NCI-H2227 treated with DMSO at 0.1 percent for 48 hours (cell line): ENCODE data around the gene KIF5C.
"Not testable (repeated sequence)": the region's sequence is repeated elsewhere in the genome, so short reads cannot be mapped to it uniquely, and the experiment has no call there.

Experiments used
- DNase-seq: peaks from one replicate; lab custom pipeline; 2025; lab: John Stamatoyannopoulos, UW

The KIF5C gene

DNA sequence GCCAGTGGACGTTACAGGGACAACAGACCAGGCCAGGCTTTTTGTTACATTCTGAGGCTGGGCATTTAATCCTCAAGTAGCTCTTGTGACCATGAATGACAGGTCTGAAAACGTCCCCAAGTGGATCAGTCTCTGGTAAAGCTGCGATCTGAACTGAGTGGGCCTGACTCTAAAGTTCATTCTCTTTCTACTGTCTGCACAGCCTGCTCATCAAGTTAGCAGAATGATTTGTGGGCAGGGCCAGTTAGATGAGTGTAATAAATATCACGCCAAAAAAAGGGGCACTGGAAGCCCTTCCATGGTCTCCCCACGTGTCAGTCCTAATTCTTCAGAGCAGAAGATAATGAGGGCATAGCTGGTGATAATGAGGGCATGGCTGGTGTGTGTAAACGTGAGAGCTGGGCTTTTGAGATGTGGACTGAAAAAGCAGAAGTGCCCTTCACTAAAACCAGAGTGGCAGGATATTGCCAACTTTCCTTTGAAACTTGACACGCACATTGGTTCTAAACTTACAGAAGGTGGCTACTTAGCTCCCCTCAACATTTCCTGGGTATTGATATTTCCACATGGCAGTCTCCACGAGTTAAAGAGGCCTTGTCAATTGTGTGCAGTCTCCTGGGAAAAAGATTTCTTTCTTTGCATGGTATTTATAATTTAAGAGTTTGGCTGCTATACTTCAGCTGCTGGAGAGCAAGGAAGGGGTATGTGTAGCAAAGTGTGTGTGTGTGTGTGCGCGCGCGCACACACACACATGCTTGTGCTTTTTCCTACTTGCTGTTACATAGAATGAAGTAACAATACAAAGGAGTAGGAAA is 90.8 kb downstream of the KIF5C start:
- DNase-seq: no peak

DNA sequence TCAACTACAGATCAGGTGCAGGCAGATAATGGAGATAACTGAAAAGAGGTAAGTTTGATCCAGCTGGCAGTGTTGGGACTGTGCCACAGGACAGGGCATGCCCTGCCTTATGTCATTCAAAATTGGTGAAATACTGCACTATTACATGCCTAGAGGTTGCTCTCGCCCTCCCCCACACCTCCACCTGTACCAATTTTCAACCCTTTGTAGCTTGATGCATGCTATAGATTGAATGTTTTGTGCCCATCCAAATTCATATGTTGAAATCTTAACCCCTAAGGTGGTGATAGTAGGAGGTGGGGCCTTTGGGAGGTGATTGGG is 91.4 kb downstream of the KIF5C start:
- no peak for DNase-seq

DNA sequence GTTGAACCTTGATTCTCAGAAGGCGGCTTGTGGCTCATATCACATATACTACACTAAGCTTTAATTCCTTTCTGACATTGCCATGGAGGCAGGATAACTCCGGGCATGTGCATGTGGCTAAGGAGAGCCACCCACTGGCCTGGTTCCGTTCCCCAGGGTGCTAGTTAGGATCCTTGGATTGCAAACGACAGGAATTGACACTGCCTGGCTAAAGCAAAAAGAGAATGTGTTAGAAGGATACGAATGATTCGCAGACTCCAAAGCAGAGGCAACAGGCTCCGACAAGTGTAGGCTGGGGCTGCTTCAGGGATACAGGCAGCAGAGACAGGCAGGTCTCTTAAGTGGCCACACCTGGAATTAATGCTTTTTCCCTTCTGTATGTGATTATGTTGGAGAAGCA is 92.0 kb downstream of the KIF5C start:
- no peak for DNase-seq

DNA sequence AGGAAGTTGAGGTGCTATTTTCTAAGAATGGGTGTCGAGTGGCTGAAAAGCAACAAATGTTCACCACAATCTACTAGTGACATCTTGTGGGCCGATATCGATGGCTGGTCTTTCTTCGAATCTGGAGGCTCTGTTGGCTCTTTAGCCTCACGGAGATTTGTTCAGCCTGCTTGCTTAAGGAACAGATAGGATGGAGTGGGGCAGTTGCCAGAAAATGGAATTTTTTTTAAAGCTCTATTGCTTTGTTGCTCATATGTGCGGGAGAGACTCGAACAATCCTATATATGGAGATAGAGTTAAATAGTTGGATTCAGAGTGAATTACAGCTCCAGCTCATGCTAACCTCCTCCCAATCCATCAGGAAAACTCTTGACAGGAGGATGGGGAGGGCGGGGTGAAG is 92.6 kb downstream of the KIF5C start:
- no peak for DNase-seq

DNA sequence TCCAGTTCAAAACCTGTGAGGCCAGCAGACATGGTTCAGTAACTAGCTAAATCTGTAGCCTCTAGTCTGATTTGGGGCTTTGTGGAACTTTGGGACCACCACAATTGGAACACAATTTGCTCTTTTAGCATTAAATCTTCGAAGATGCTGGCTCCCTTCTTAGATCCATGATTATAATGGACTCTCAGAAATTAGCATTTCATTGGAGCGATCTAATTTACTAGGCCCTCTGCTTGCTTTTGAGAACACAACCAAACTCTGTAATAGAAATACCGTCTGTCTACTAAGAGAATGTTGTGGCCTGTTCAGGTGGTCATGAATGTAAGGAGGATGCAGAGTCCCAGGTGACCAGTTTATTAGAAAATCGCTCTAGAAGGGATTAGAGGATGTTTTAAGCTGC is 93.3 kb downstream of the KIF5C start:
- no peak for DNase-seq

DNA sequence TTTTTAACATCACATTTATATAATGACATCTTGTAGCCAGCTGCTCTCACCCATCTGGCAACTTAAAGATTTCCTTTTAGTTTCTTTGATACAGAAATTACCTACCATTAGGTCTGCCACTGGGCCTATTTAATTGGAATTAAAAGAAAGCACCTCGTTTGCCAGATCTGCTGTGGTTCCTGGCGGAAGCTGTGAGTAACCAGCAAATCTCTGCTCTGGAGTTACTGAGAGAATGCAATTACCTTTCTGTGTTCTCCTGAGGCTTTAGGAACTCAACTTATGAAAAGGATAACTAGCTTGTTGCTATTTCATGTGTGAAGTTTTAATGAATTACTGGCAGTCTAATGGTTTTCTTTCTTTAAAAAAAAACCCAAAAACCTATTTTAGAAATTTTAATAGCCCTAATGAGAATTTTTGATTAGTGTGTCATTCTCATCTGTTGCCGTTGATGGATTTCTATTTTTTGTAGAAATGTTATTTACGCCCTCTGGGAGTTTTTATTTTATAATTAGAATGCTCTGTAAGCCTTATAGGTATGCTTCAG is 93.8 kb downstream of the KIF5C start:
- DNase-seq: no peak

DNA sequence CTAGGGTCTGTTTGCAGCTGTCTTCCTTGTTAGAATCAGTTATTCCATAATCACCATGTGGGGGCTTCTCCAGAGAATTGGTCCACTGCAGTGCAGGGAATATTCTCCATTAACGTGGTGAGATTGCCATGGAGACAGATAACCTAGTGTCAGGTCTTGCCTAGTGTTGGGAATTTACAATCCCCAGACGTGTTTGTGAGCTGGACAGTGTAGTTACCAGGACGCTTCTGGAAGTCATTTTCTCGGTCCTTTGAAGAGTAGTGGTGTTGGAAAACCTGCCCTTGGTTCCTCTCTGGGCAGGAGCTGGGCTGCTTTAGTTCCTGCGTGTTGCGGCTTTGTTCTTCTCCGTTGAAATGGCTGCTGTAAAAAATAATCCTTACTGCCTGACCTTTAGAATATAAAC is 94.6 kb downstream of the KIF5C start:
- peak; percentile 50 for DNase-seq

DNA sequence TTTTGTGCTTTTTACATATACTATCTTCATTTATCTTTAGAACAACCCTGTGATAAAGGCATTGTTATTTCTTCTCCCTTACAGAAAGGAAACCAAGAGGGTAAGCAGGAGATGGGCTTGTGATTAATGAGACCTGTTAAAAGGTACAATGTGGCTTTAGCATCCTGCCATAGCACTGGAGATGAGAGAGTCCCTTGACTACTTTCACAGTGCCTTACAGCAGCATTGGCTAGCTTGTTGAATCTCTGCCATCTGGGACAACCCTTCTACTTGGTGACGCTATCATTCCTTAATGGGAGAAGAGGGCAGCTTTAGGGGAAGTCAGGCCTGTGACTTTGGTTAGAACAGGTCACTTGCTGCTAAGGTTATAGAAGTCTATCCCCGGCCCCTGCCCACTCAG is 95.4 kb downstream of the KIF5C start:
- no peak for DNase-seq

DNA sequence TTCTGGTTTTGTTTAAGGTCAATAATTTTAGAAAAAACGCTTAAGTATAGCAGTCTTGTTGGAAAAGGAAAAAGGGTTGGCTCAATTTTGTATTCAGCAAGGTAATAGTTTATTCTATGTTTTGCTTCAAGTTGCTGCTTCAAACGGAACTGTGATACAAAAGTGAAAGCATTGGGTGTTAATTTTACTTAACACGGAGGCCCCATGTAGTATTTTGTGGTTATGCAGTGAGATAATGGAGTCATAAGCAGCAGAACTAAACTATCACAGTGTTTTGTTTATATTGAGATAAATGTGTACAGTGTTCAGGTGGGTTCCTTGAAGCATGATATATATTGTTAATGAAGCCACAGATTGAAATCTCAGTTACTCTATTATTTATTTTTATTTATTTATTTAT is 96.5 kb downstream of the KIF5C start:
- no peak for DNase-seq

DNA sequence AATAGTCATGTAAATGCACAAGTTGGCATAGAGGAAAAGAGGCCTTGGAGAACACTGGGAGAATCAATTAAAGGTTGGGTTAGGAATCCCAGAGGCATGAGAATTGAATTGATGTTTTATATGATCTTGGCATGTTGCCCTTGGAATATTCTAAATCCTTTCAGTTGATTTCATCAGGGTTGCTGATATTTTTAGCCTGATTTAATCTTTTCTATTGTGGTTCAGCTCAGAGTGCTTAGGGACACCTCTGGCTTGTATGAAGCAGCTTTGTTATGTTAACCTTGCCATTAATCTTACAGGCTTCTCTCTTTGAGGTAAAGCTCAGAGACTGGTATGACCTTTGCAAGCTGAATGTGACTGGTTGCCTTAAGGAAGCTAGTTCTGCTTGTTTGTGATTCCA is 99.1 kb downstream of the KIF5C start:
- DNase-seq: no peak

DNA sequence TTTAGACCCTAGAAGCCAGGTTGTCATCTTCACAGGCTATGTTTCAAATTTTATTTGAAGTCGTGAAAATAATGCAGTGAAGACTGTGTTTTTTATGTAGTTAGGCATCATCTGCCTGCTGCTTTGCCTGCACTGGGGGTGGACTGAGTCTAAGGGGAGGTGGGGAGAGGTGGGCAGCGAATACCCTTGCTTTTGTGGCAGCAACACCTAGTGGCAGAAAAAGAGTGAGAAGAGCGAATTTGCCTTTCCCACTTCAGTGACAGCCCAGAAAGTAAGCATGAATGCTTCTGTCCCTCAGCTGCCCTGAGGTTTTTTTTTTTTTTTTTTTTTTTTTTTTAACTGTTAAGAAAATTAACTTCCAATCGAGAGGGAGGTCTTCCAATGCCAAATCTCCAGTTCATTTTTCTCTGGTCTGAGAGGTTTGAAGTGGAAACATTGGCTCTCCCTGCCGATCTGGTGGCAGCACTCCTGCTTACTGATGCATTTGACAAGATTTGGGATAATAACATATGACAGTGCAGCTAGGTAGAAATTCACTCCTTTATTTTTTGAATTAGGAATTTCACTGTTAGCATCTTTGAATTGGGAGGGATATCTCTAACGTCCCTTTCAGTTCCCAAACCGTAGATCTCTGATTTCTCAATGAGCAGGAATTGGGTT is 103.1 kb downstream of the KIF5C start:
- peak; percentile 19 for DNase-seq

DNA sequence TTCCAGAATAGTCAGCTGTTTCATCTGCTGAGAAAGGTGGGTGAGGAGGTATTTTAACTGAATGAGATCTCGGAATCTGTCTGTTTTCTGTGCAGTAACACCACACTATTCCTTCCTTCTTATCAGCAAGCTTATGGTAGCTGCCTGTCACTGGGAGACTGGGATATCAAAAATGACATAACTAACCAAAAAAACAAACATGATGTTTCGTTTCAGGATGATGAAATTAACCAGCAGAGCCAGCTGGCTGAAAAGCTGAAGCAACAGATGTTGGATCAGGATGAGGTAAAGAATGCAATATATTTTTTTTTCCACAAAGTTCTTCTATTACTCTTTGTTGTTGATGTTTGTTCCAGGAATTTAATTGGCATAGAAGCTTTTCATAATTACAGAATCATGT is 103.7 kb downstream of the KIF5C start:
- no peak for DNase-seq

DNA sequence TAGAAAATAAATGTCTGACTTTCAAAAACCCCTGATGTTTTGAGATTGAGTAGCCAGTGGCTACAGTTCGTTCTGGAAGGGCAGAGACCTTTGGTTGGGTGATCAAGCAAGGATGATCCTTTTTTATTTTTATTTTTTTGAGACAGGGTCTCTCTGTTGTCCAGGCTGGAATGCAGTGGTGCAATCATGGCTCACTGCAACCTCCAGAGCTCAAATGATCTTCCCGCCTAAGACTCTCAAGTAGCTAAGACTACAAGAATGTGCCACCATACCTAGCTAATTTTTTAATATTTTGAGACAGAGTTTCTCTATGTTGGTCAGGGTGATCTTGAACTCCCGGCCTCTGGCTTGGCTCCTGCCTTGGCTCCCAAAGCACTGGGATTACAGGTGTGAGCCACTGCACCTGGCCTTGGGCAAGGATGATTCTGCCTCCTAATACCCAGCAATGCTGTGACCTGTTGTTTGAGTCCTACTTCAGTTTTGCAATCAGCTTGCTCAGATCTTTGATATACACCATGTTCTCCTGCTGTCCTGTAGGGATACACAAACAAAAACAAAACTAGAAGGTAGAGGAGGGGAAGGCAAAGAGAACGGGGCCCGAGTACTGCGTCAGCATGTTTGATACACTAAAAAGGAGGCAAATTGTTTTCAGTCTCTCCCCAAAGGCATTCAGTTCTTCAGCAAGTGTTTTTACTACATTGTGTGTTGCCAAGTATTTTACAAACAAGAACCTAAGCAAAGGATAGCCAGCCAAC is 104.3 kb downstream of the KIF5C start:
- no peak for DNase-seq

DNA sequence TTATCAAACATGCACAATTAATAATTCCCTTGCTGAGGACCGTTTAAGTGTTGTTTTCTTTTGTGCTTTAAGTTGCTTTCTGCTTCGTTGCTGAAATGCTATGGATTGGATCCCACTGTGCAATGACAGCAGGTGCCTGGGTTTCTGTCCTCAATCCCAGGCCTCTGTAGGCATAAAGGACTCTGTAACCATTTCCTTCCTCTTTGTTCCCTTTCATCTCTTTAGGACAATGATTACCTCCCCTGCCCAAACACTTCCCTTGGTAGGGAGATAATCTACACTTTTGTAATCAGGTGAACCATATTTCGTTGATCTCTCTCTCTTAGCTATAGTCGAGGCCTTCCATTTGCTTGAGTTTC is 104.9 kb downstream of the KIF5C start:
- DNase-seq: no peak

DNA sequence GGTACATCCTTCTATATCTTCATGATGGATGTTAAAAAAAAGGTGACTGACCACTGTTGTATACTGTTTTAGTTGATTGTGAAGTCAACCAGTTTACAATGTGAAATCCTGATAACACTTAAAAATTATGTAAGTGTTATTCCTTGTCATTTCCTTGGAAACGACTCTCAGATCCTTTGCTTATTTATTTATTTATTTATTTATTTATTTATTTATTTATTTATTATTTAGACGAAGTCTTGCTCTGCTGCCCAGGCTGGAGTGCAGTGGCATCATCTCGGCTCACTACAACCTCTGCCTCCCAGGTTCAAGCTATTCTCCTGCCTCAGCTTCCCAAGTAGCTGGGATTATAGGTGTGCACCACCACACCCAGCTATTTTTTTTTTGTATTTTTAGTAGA is 105.5 kb downstream of the KIF5C start:
- not testable (repeated sequence) for DNase-seq

DNA sequence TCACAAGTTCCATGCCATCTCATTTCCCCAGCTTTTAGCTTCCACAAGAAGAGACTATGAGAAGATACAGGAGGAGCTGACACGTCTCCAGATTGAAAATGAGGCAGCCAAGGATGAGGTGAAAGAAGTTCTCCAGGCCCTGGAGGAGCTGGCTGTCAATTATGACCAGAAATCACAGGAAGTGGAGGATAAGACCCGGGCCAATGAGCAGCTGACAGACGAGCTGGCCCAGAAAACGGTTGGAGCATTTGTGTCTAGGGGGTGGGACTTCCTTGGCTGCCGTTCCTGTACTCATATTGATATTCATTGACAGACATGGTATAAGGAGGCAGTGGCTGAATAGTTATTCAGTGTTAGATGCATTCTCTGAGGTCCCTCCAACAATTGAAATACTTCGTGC is 106.3 kb downstream of the KIF5C start:
- DNase-seq: no peak

DNA sequence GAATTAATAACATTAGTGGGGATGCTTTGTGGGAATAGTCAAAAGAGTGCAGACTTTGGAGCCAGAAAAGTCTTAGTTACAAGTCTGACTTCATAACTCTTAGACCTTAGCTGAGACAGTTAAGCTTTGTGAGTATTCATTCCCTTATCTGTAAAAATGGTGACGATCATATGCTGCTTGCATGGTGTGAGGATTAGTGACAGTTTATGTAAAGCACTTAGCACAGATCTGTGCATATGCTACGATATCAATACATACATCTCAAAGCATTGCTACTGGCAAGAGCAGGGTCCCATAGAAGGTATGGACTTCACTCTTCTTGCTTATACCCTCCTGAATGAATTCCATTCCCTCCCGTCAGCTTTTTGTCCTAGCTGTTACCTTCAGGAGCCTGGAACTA is 106.8 kb downstream of the KIF5C start:
- DNase-seq: no peak

DNA sequence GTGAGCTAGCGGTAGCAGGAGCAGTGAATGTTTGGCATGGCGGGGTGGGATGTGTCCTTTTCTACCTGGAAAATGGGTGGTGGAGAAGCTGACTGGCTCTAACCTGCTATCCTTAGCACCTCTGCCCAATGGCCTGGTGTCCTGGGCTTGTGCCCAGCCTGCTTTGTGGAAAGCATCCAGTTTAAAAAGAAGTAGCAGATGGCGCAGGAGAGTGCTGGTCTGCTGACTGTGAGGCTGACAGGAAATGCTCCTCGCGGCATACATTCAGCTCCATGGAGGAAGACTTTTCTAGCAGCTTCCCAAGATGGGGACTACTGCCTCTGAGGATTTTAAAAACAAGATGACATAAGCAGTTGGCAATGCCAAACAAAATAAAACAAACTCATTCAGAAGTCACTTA is 107.3 kb downstream of the KIF5C start:
- no peak for DNase-seq

DNA sequence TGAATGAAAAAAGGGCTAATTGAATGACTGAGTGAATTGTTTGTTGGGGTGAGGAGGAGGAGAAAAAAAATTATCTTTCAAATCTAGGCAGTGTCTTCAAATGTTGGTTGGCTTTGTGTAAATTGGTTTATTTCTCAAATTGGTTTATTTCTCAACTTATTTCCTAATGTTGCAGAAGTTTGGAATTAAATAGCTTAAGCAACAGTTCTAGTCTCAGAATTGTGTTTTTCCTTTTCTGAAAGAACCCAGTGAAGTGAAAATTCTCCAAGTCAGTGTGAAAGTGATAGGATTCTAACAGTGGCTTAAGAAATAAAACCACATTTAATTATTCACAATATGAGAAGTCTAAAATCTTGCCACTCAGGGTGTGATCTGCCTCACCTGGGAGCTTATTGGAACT is 108.9 kb downstream of the KIF5C start:
- no peak for DNase-seq

DNA sequence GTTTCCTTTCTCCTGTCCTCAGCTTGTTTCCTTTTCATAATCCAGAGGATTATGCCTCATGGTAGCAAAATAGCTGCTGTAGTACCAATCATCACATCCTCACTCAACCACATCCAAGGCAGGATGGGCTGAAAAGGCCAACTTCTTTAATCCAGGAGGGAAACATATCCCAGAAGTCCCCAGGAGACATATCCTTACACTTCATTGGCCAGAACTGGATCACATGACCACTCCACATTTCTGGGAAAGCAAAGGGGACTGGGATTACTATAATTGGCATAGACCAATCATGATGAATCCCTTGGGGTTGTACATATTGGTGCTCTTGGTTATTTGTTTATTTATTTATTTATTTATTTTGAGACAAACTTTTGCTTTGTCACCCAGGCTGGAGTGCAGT is 109.4 kb downstream of the KIF5C start:
- DNase-seq: no peak

DNA sequence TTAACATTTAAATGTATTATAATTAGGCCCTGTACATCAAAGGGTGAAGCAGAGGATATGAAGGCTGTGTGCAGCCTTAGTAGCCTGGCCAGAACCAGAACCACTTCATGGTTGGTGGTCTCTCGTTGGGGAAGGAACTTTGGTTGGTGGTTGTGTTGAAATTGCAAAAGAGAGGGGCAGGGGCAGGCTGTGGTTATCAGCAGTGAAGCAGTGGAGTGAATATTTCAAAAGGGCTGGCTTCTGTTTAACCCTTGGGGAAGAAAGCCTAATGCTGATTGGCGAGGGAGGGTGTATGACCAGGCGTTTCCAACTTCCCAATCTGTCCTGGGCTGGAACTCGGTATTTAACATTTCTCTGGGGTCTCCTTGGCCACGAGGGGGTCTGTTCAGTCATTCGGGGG is 112.3 kb downstream of the KIF5C start:
- DNase-seq: no peak

DNA sequence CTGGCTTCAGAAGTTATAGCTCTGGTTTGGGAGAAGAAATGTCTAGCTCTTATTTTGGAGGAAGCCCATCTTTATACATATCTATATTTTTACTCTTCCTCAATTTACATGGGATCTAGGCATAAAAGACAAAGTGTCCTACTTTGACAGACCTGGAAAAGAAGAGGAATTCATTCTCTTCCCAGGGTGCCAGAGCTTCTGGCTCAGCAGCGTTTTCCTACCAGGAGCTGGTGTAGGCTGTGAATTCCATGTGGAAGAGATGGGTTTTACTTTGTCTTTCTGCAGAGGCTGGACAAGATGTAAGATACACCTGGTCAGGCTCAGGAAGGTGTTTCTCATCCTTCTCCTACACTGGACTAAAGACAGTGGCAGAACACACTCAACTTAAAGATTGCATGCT is 113.3 kb downstream of the KIF5C start:
- DNase-seq: no peak

DNA sequence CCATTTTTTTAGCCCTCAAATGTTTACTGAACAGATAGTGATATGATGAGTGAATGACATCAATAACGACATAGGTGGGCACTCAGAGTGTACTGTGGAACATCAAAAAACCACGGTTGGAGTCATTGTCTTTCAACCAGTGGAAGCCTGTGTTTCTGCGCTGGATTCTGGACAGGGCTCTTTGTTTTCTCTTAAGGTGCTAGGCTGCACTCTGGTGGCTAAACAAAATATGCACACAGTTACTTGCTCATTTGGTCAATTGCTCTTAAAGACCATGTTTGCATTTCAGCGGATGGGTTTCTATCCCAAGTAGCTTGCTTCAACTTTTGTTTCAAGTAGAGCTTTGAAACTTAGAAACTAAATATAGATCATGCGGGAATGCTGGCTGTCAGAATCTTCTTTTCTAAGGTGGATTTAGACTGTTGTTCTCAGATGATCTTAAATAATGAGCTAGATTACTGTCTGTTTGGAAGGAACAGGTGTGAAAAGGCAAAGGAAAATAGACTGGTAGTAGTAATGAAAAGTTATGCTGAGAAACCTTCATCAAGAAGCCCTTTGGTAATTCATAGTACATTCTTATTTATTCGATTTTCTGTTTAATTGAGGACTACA is 115.0 kb downstream of the KIF5C start:
- peak; percentile 72 for DNase-seq
